ENCODE data around the gene CST3.
"Not testable (repeated sequence)": the region's sequence is repeated elsewhere in the genome, so short reads cannot be mapped to it uniquely, and the experiment has no call there.

The CST3 gene

DNA sequence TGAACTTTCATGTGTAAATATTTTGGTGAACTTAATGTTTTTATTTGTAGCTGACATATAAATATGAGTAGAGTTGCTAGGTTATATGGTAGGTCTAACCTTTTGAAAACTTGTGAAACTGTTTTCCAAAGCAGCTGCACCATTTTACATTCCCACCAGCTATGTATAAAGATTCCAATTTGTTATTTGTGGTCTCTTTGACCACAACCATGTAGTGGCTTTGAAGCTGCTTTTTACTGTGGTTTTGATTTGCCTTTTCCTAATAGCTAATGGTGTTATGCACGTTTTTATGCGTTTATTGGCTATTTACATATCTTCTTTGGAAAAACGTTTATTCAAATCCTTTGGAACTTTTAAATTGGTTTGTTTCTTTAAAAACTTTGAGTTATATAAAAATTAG lies 10.3 kb downstream of the CST3 start:
- DNase-seq (ENCODE audit: low read depth), result no peak

DNA sequence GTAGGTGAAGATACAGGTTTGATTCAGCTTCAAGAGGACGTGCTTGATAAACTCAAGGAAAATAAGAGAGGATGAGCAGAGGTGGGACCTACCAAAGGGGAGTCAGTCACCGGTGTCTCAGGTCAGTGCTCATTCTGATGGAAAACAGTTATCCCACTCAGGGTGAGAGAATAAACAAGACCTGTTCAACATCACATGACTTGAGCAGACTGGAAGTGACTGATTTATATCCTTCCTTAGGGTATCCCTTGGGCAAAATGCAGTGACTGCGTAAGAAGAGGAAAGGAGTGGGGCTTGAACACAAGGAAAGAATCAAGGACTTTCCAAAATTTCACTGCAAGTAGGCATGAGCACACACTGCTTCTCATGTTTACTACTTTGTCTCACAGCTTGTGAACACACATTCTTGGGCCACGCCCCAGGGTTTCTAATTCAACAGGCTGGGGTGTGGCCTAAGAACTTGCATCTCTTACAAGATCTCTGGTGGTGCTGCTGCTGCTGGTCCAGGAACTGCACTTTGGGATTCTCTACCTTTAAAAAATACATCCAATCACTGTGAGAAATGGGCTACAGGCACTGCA lies 11.6 kb downstream of the CST3 start:
- no peak for DNase-seq (ENCODE audit: low read depth)

DNA sequence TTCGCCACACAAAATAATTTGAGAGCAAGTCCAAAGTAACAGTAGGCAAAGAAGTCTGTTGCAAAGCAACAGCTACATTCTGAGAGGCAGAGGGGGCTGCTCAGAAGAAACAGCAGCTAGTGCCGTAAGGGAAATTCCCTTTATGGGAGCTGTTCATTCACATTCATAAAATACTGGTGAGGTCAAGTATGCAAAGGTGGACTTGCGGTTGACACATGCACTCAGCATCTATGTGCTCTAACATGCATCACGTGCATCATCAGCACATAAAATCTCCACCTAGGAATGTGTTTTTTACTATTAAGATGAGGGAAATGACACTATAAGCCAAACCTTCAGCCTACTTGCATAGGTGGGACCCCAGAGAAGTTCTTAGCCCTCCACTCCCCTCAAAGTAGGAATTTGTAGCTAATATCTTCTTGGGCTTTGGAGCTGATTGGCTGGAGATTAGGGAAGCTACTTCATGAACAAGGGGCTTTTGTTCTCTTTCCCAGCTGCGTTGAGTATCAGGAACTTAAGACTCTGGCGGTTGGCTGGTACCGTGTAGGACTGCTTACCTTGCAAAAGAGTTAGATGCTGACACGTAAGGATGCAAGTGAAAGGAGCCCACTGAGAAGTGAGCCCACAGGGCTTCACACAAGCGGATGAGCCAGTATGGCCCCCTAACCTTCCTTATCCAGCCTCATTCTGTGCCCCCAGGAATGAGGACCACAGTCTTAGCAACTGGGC lies 12.4 kb downstream of the CST3 start:
- no peak for DNase-seq (ENCODE audit: low read depth)

DNA sequence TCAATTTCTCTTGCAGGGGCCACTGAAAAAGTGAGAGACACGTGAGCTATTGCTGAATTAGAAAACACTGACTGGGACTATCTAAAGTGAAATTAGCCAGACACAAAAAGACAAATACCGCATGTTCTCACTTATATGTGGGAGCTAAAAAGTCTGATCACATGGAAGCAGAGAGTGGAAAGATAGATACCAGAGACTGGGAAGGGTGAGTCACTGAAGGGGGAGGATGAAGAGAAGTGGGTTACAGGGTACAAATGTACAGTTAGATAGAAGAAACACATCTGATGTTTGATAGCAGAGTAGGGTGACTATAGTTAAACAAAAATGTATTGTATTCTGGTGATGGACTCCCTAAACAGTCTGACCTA lies 13.4 kb downstream of the CST3 start:
- no peak for DNase-seq (ENCODE audit: low read depth)

DNA sequence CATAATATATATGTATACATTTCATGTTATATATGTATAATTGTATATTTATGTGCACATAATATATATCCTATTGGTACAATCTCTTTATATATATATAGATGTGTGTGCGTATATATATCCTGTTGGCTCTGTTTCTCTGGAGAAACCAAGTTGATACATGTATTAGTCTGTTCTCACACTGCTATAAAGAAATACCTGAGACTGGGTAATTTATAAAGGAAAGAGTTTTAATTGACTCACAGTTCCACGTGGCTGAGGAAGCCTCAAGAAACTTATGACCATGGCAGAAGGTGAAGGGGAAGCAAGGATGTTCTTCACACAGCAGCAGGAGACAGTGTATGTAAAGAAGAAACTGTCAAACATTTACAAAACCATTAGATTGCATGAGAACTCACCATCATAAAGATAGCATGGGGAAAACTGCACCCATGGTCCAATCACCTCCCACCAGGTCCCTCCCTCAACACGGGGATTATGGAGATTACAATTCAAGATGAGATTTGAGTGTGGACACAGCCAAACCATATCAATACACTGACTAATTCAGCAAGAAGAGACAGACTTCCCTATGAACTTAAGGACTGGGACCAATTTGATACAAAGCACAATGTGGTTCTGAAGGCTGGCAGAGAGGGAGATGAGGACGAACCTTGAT lies 14.0 kb downstream of the CST3 start:
- DNase-seq (ENCODE audit: low read depth), result no peak

DNA sequence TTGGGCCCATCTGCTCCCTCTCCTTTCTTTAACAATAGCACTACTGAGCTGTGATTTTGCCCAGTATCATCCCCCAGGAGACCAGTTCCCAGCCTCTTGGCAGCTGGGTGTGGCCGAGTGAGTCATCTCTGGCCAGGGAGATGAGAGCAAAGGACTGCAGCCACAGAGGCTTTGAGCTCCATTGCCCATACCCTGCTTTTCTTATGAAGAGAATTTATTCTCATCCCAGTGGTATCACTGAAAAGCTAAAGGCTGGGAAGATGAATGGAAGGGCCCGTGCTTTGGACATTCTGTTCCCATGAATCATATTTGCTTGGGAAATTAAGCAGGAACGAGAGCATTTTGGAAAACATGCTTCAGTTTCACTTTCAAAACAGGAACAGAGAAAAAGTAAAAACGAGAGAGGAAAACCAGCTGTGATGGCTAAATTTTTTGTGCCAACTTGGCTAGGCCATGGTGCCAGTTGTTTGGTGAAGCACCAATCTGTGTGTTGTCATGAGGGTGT lies 14.9 kb downstream of the CST3 start:
- no peak for DNase-seq (ENCODE audit: low read depth)

DNA sequence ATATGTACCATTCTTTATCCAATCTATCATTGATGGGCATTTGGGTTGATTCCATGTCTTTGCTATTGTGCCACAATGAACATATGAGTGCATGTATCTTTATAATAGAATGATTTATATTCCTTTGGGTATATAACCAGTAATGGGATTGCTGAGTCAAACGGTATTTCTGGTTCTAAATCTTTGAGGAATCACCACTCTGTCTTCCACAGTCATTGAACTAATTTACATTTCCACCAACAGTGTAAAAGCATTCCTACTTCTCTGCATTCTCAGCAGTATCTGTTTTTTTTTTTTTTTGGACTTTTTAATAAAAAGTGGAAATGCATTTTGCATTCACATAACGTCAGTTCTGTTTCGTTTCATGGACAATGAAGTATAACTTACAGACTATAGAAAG lies 15.4 kb downstream of the CST3 start:
- DNase-seq (ENCODE audit: low read depth), result not testable (repeated sequence)

DNA sequence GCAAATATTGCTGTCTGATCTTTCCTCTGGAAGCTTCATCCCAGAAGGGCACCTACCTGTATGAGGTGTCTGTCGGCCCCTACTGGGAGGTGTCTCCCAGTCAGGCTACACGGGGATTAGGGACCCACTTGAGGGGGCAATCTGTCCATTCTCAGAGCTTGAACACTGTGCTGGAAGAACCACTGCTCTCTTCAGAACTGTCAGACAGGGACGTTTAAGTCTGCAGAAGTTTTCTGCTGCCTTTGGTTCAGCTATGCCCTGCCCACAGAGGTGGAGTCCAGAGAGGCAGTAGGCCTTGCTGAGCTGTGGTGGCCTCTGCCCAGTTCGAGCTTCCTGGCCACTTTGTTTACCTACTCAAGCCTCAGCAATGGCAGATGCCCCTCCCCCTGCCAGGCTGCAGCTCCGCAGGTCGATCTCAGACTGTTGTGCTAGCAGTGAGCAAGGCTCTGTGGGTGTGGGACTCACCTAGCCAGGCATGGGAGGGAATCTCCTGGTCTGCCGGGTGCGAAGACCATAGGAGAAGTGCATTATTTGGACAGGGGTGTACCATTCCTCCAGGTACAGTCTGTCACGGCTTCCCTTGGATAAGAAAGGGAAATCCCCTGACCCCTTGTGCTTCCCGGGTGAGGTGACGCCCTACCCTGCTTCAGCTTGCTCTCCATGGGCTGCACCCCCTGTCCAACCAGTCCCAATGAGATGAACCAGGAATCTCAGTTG lies 16.9 kb downstream of the CST3 start:
- not testable (repeated sequence) for DNase-seq (ENCODE audit: low read depth)

DNA sequence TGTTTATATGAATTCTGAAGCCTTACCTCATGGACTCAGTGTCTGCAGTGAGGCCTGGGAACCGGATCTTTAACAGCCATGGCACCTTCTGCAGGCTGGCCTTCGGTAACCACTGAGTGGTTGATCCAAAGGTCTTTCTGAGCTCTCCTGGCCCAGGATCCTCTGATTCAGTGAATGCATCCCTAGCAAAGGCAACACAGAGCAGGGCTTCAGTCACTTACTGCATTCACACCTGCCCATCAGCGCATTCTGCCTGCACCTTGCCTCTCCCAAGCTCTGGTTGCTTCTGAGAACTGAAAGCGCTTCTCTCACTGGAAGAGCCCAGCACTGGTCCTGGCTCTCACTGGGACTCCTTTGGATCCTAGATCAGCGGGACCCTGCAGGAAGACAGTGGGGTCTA lies 23.6 kb downstream of the CST3 start:
- no peak for DNase-seq (ENCODE audit: low read depth)

DNA sequence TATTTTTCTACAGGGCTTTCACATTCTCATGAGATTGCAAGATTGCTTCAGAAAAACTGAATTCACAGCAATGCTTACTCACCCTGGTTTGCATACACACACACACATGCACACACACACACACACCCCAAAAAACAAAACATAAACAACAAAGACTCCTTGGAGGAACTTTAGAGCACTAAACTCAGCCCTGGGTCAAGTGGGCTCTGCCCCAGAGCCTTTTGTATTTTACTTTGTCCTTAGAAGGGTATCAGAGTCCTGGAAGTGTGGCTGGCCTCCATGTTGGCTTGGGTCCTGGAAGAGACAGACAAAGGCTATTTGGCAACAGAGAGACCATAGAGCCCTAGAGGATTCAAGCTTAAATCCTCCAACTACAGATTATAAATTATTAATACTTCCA lies 24.1 kb downstream of the CST3 start:
- DNase-seq (ENCODE audit: low read depth), result no peak

DNA sequence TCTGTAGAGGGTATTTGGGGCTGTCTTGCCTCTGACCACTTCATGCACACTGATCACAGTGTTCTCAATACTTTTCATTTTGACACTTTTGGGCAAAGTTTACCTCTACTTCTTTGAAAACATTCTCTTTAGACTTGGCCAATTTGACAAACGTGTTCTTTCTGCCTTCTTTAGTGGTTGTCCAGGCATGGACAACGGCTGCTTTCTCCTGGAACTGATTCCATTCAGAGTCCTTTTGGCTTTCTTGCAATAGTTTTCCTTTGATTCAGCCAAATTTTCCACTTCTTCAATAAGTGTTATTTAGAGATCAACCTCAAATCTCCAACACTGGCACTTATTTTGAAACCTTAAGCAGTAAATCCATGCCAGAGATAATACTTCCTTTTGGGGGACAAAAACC lies 25.4 kb downstream of the CST3 start:
- DNase-seq (ENCODE audit: low read depth), result no peak

DNA sequence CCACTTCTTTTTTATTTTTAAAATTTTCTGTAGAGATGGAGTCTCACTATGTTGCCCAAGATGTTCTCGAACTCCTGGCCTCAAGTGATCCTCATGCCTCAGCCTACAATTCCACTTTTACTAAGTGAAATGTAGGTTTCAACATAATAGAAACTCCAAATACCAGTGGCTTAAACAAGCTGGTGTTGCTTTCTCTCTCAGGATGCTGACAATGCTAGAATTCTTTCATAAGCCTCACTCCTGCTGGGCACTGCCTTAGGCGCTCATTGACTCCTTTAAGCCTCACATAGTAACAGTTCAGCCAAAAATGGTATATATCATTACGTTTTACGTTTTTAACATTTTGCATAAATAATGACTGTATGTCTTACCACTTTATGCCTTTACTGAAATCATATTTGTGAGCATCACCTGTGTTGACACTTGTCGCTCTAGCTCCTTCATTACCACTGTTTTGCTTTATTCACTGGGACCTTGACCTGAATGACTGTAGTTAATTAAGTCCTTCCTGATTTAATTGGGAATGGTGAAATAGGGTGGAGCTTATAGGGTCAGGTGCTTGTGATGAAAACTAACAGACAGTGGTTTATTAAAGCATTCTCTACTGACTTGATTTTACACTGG lies 28.2 kb downstream of the CST3 start:
- DNase-seq (ENCODE audit: low read depth), result no peak

DNA sequence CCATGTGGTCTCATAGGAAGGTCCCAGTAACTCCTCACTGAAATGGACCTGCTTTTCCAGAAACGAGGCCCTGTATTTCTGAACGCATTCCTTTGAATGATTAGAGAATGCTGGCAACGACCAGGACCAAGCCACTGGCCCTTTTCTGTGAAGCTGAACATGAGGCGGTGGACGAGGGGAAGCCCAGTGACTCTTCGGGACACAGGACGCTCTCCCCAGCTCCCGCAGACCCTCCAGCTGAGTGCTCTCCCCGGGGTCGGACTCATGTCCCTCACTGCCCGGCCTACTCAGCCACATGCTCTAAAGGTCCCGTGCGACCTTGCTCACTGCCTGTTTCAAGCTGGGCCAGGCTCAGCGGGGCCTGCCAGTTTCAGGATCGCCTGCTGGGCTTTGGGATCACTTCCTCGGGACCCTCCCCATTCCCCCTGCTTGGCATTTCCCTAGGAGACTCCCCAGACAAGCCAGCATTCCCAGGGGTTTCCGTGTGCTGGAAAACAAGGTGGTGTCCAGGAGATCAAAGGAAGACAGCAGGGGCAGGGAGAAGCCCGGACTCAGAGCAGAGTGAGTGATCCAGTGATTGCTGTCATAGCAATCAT lies 29.4 kb downstream of the CST3 start:
- no peak for DNase-seq (ENCODE audit: low read depth)

DNA sequence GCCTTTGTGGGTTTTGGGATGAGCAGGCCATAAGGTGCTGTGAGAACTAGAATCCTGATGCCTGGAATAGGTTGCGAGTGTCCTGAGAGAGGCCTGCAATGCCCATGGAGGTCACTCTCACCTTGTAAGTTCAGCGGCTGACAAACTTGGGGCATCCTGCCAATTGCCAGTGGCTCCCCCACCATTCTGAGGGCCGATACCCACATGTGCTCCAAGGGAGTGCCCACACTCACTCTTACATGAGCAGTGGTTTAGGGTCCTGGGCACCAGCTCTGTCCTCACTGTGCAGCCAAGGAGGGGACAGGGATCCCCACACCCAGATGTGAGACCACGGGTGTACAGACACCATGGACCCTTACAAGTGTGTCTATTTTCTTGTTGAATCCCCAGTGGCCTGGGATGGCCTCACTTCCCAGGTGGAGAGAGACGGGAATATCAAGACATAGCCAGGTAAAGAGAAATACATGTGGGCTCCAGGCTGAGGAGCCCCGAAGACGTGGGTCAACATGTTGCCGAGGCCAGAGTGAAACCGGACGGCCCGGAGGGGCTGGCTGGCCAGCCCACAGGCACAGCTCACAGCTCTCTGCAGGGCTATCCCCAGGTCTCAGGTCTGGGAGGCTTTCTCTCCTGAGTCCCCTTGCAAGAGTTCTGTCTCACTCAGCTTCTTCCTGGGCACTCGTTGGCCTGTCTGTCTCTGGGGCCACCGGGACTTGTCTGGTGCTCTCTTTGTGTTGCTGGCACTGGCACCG lies 30.1 kb downstream of the CST3 start:
- DNase-seq (ENCODE audit: low read depth), result no peak

DNA sequence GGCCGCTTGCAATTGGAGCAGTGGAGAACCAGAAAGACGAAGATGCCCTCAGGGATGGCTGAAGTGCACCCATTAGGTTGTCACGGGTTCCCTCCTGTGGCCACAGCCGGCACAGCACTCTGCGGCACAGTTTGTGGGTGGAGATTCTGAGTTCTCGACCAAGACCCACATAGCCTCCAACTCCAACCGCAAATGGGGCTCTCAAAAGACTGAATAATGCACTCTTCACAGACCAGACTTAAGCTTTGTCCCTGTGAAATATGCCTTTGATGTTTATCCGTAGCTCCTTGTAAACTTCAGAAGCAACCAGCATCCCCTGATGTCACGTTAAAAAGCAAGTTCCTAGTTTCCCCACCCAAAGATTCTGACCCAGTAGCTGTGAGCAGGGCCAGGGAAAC lies 31.1 kb downstream of the CST3 start:
- peak; percentile 42 for DNase-seq (ENCODE audit: low read depth)

DNA sequence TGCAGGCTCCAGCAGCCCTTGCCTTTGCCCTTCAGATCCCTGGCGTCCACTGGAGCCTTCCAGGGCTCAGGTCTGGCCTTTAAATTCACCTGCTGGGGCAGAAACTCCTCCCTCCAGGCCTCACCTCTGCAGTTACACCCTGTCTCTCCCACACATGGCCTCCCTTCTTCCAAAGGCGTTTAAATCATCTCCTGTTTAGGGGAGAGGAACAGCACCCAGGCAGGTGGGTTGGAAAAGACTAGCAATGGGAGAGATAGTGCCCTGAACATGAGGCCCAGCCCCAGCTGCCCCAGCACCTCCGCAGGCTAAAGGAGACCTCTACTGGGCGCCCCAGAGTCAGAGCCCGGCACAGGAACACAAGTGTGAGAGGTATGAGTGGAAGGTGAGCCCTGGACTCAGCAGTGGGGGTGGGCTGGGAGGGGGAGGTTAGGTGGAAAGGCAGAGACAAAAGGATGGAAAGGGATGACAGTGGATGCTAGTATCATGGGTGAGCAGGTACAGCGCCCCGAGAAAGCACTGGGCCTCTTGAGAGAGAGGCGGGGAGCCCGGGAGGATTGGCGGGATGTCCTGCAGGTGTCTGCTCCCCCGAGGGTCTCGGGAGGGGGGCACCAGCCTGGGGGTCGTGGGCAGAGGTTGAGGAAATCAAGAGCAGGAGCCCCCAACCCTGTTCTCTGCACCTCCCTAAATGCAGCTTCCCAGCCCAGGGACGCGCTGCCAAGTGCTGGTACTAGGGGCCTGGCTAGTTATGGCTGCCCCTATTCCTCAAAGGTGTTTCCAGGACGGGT lies 31.7 kb downstream of the CST3 start, which contains the start of gene CST9:
Gene CST9 (minus strand): TSS at position 51 of the 785 bp plus-strand sequence. CDS start 53 bp downstream, outside the sequence.
- DNase-seq (ENCODE audit: low read depth), result no peak

DNA sequence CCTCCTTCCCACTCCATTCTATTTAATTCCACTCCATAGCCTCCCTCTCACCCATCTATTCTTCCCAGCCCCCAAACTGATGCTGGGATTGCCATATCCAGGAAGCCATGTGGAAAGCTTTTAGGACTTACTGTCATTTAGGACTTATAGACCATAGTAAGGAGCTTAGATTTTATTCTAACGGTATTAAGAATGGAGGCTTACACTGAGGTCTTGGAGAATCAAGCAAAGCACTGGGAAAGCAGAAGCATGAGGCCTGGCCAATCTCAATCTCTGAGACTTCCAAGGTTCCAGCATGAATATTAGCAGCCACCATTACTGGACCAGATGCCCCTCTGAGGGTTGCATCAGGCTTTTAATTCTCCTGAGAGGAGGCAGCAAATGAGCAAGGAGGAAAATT lies 33.4 kb downstream of the CST3 start:
- DNase-seq (ENCODE audit: low read depth), result no peak

DNA sequence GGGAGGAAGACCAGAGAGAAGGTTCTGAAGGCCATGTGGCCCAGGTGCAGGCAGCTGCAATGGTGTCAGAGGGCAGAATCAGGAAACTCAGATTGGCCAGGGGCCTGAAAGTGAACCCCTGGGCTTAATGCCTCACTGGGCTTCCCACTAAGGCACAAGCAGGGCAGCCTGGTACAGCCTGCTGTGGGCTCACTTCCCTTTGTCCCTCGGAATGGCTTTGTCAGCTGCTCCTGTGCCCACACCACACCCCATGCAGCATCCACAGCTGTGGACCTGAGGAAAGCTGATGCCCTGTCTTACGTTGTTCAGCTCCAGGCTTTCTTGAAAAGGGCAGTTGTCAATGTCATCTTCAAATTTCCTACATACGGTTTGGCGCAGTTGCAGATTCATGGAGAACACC lies 34.4 kb downstream of the CST3 start:
- DNase-seq (ENCODE audit: low read depth), result no peak

DNA sequence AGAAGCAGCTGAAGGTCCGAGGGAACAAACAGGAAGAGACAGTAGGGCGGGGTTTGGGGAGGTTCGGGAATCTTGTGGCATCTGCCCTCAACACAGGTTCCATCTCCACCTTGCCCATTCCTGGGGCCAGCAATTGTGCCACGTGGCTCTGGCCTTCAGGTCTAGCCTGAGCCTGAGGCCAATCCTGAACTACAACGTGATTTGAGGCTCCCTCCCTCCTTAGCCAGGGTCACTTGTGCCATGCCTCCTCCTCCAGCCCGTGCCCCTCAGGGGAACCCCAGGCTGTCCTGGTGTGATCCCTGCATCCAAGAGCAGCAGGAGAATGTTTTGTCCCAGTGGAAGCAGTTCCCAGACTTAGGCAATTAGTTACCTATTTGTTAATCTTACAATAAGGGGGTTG lies 35.1 kb downstream of the CST3 start:
- DNase-seq (ENCODE audit: low read depth), result no peak

DNA sequence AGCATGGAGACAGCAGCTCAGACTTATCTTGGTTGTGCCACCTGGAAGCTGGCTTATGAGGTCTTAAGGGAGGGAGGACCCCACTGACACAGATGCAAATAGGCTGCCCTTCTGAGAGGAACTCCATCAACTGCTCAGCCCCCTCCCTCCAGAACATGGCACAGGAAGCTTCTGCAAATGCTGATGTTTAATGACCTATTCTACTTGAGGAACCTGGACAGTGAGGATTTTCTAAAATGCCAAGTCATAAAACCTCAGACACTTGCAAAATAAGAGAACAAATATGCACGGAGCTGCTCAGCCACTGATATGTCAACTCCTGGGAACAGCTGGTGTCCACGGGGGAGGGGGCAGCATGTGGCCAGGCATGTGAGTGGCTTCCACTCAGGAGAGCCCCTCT lies 35.5 kb downstream of the CST3 start:
- DNase-seq (ENCODE audit: low read depth), result no peak

Data from activated gamma-delta T cell treated with anti-CD3 and anti-CD28 coated beads, Interleukin-2, amount 50 U/mL, for 16 hours (primary cell).